Lower leg skin (tissue), 3 donors: ENCODE data around the gene MYL3.

Source experiments
- CTCF ChIP-seq, 3 donors: fragments of 450-650 bp; IDR thresholded peaks; one replicate each; pipeline ENCODE4 v1.5.1; 2016; ENCODE audit warnings: antibody characterized with exemption in 3 of 3, mild to moderate bottlenecking in 3 of 3, moderate library complexity in 2 of 3
- POLR2A ChIP-seq, 2 donors: fragments of 450-650 bp; IDR thresholded peaks; one replicate each; pipeline ENCODE4 v1.6.1; 2016 to 2017; ENCODE audit warnings: antibody characterized with exemption in 2 of 2, mild to moderate bottlenecking in 1 of 2, moderate library complexity in 1 of 2

GRCh38 chr3:46830801-46831200, 32.4 kb downstream of the MYL3 start:
- no peak for TF ChIP-seq CTCF (IDR thresholded peaks at IDR 0.05)
- no peak for TF ChIP-seq POLR2A (IDR thresholded peaks at IDR 0.05)
